ENCODE data around the gene TRIM17.

The TRIM17 gene

GRCh38 chr1:228401782-228402640 is 14.7 kb downstream of the TRIM17 start:
- TF ChIP-seq CTCF (IDR thresholded peaks at IDR 0.05; ENCODE audit: low read depth, low read length, missing control alignments) = no peak
- no peak overlapping the region for H3K4me3 ChIP-seq (ENCODE audit: low read depth, low read length)
- no peak for DNase-seq (ENCODE audit: low read depth)

- no peak overlapping the region for H3K4me3 ChIP-seq (ENCODE audit: low read depth, low read length)
- TF ChIP-seq CTCF (IDR thresholded peaks at IDR 0.05; ENCODE audit: low read depth, low read length, missing control alignments) = no peak
- DNase-seq (ENCODE audit: low read depth) = no peak
Measured at GRCh38 chr1:228400692-228401454, 15.8 kb downstream of the TRIM17 start.

- no peak for DNase-seq (ENCODE audit: low read depth)
- no peak overlapping the region for H3K4me3 ChIP-seq (ENCODE audit: low read depth, low read length)
- no peak for TF ChIP-seq CTCF (IDR thresholded peaks at IDR 0.05; ENCODE audit: low read depth, low read length, missing control alignments)
Measured at GRCh38 chr1:228400237-228400651, 16.4 kb downstream of the TRIM17 start.

GRCh38 chr1:228399531-228400236 is 17.0 kb downstream of the TRIM17 start:
- TF ChIP-seq CTCF (IDR thresholded peaks at IDR 0.05; ENCODE audit: low read depth, low read length, missing control alignments) = no peak
- no peak for DNase-seq (ENCODE audit: low read depth)
- no peak overlapping the region for H3K4me3 ChIP-seq (ENCODE audit: low read depth, low read length)

- no peak overlapping the region for H3K4me3 ChIP-seq (ENCODE audit: low read depth, low read length)
- no peak for TF ChIP-seq CTCF (IDR thresholded peaks at IDR 0.05; ENCODE audit: low read depth, low read length, missing control alignments)
- no peak for DNase-seq (ENCODE audit: low read depth)
Measured at GRCh38 chr1:228398741-228399461, 17.8 kb downstream of the TRIM17 start.

GRCh38 chr1:228397966-228398365 is 18.7 kb downstream of the TRIM17 start:
- TF ChIP-seq CTCF (IDR thresholded peaks at IDR 0.05; ENCODE audit: low read depth, low read length, missing control alignments) = no peak
- no peak for DNase-seq (ENCODE audit: low read depth)
- no peak overlapping the region for H3K4me3 ChIP-seq (ENCODE audit: low read depth, low read length)

Measured in GM12864 (cell line).